Measurements from ENCODE around the gene EPS8L2. TPM values are rescaled to one million over a fixed set of nuclear protein-coding genes. Genes with fewer than 3 reads are reported as not detected.
A peak's percentile ranks its signal among the peaks of the same experiment; 100 is the strongest.

The EPS8L2 gene
- total RNA-seq, 1 experiment from 2014 or later: 92.8 TPM

DNA sequence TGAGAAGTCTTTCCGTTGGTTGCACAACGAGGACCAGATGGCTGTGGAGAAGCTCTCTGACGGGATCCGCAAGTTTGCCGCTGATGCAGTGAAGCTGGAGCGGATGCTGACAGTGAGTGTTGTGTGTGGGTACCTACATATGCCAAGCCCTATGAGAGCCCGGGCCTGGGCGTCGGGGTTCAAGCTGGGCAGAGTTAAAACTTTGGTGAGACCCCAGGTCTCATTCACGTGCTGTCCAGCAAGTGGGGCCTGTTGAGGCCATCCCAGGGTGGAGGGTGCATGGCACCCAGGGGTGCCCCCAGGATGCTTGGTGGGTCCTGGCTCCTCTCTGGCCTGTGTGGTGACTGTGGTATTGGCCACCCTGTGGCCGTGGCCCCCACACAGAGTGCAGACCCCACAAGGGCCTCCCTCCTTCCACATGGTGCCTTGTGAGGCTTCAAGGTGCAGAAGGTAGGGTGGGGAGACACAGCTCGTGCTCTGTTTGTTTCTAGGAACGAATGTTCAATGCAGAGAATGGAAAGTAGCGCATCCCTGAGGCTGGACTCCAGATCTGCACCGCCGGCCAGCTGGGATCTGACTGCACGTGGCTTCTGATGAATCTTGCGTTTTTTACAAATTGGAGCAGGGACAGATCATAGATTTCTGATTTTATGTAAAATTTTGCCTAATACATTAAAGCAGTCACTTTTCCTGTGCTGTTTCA lies 58.4 kb downstream of the EPS8L2 start:
- no peak overlapping the region for H3K56ac ChIP-seq (ENCODE audit: insufficient read length, low read depth, low read length)
- no peak overlapping the region for H4K8ac ChIP-seq (replicated peaks; ENCODE audit: insufficient read length, low read depth, low read length)
- no peak overlapping the region for H3K4me2 ChIP-seq (ENCODE audit: insufficient read depth, insufficient read length, low read length)
- no peaks in the 10 kb centered on the region for H3K79me1 ChIP-seq (ENCODE audit: insufficient read depth, low read depth, low read length, poor library complexity, severe bottlenecking)
- no peaks in the 10 kb centered on the region for H3K23me2 ChIP-seq (ENCODE audit: insufficient read length, low read depth, low read length, poor library complexity, severe bottlenecking)
- H3K23ac ChIP-seq (ENCODE audit: insufficient read length, low read depth, low read length): no peak overlapping the region
- H3K9ac ChIP-seq (ENCODE audit: extremely low read depth, insufficient read length, low read length): no peak overlapping the region
- H2AFZ ChIP-seq (ENCODE audit: low read length): no peak overlapping the region
- no peaks in the 10 kb centered on the region for H3K79me2 ChIP-seq (ENCODE audit: insufficient read depth, low read length)
- TF ChIP-seq, protein P1, sequence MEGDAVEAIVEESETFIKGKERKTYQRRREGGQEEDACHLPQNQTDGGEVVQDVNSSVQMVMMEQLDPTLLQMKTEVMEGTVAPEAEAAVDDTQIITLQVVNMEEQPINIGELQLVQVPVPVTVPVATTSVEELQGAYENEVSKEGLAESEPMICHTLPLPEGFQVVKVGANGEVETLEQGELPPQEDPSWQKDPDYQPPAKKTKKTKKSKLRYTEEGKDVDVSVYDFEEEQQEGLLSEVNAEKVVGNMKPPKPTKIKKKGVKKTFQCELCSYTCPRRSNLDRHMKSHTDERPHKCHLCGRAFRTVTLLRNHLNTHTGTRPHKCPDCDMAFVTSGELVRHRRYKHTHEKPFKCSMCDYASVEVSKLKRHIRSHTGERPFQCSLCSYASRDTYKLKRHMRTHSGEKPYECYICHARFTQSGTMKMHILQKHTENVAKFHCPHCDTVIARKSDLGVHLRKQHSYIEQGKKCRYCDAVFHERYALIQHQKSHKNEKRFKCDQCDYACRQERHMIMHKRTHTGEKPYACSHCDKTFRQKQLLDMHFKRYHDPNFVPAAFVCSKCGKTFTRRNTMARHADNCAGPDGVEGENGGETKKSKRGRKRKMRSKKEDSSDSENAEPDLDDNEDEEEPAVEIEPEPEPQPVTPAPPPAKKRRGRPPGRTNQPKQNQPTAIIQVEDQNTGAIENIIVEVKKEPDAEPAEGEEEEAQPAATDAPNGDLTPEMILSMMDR (conservative IDR thresholded peaks at IDR 0.05): no peak
- no peak overlapping the region for H2AK5ac ChIP-seq (ENCODE audit: insufficient read length, low read length)
- no peak overlapping the region for H3K14ac ChIP-seq (ENCODE audit: insufficient read depth, low read length)
- no peak overlapping the region for H4K5ac ChIP-seq (ENCODE audit: insufficient read length, low read depth, low read length)
- no peak overlapping the region for H2BK20ac ChIP-seq (ENCODE audit: low read depth, low read length, poor library complexity, severe bottlenecking)
- no peak overlapping the region for H3K18ac ChIP-seq (ENCODE audit: insufficient read length, low read depth, low read length)
- H4K91ac ChIP-seq (ENCODE audit: insufficient read length, low read depth, low read length): no peak overlapping the region
- H3T11ph ChIP-seq (ENCODE audit: low read length): no peak overlapping the region
- DNase-seq: no peak
- Mint-ChIP-seq H3K4me1 (peaks cover 11 to 15% of the 10 kb centered on the region in 2 experiments), H3K4me3 (no peak overlapping the region), H3K27me3 (ENCODE audit: low read depth) (no peaks in the 10 kb centered on the region), H3K36me3 (ENCODE audit: insufficient read depth in 1 of 3, low read depth in 3 of 3) (peaks cover 28 to 73% (median 57%) of the 10 kb centered on the region in 3 experiments; a peak in 6 of 7 replicates), H3K9me3 (no peaks in the 10 kb centered on the region), H3K27ac (peak overlapping the region in 1 of 3 experiments; percentile 72; a peak in 1 of 7 replicates)
- no peaks in the 10 kb centered on the region for H4K20me1 ChIP-seq (ENCODE audit: control insufficient read depth, insufficient read depth, insufficient read length)
- no peaks in the 10 kb centered on the region for H3K9me3 ChIP-seq (ENCODE audit: control insufficient read depth, low read depth, low read length)
- H3K27me3 ChIP-seq (ENCODE audit: insufficient read depth, low read length): no peaks in the 10 kb centered on the region
- H3K27ac ChIP-seq (ENCODE audit: insufficient read length, low read depth, low read length): no peak overlapping the region
- no peak overlapping the region for H2BK5ac ChIP-seq (ENCODE audit: insufficient read length, low read length)
- H3K4ac ChIP-seq (ENCODE audit: low read depth, low read length): no peak overlapping the region
- no peak overlapping the region for H2BK15ac ChIP-seq (ENCODE audit: low read depth, low read length)
- H3K4me1 ChIP-seq (ENCODE audit: insufficient read depth, low read length): no peaks in the 10 kb centered on the region
- no peak overlapping the region for H2BK120ac ChIP-seq (ENCODE audit: low read depth, low read length, poor library complexity, severe bottlenecking)
- WGBS (ENCODE audit: extremely low coverage, insufficient read length, low lambda C conversion rate): no CpG with 5 or more reads among the region's 18 CpGs
- no peak overlapping the region for H2BK12ac ChIP-seq (ENCODE audit: insufficient read length, low read depth, low read length)
